Measurements from ENCODE around the gene ERVMER34-1. TPM values are rescaled to one million over a fixed set of nuclear protein-coding genes. Genes with fewer than 3 reads are reported as not detected.

The ERVMER34-1 gene
- total RNA-seq, 3 donors from 2014 or later (not counting 1 experiment from before 2014, with no cell fraction given), result not detected

DNA sequence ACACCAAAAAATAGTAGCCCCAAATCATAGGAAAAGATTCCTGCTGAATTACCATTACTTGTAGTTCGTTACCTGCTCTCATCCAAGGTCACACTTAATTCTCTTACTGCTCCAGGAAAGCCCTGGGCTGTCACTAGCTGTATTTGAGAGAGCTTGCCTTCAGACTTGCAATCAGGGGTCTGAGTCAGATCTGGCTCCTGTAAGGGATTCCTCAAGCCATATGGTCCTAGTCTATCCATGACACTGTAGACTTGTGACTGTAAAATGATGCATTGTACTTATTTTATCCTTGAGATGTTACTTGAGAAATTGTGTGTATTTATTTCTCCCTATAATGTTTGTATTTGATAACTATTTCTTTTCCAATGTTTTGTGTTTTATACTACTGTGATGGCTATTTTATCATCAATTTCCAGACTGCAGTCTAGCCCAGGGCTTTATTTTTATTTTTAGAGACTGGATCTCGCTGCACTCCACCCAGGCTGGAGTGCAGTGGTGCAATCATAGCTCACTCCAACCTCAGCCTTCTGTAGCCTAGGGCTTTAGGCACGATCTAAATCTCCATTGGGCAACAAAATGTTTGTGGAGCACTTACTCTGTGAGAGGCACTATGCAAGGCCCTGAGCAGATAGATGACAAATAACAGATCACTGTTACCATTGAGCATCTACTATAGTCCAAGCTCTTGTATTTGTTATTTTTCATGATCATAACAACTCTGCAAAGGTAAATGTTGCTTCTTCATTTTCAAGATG lies 24.2 kb downstream of the ERVMER34-1 start:
- H3K27me3 ChIP-seq (ENCODE audit: control insufficient read depth, insufficient read depth, low read length), result no peaks in the 10 kb centered on the region
- no peaks in the 10 kb centered on the region for H3K36me3 ChIP-seq (ENCODE audit: control insufficient read depth, insufficient read depth, low read length)
- no peaks in the 10 kb centered on the region for H3K9me3 ChIP-seq (ENCODE audit: control insufficient read depth, insufficient read depth, low read length)
- no peak overlapping the region for H3K4me3 ChIP-seq (ENCODE audit: low read length)
- Mint-ChIP-seq H3K4me3 (no peak overlapping the region), H3K9me3 (no peaks in the 10 kb centered on the region), H3K27ac (no peak overlapping the region), H3K27me3 (ENCODE audit: low read depth in 2 of 2) (peaks cover 2 to 7% of the 10 kb centered on the region in 2 donors), H3K36me3 (no peaks in the 10 kb centered on the region), H3K4me1 (peaks cover 6 to 9% of the 10 kb centered on the region in 2 donors)
- intact Hi-C loops (cut with micrococcal nuclease), result no loop called here
- ATAC-seq (no peak), DNase-seq (no peak)
- no peak overlapping the region for H3K27ac ChIP-seq (ENCODE audit: low read length)
- TF ChIP-seq, protein P1, sequence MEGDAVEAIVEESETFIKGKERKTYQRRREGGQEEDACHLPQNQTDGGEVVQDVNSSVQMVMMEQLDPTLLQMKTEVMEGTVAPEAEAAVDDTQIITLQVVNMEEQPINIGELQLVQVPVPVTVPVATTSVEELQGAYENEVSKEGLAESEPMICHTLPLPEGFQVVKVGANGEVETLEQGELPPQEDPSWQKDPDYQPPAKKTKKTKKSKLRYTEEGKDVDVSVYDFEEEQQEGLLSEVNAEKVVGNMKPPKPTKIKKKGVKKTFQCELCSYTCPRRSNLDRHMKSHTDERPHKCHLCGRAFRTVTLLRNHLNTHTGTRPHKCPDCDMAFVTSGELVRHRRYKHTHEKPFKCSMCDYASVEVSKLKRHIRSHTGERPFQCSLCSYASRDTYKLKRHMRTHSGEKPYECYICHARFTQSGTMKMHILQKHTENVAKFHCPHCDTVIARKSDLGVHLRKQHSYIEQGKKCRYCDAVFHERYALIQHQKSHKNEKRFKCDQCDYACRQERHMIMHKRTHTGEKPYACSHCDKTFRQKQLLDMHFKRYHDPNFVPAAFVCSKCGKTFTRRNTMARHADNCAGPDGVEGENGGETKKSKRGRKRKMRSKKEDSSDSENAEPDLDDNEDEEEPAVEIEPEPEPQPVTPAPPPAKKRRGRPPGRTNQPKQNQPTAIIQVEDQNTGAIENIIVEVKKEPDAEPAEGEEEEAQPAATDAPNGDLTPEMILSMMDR (IDR thresholded peaks at IDR 0.05), result no peak
- peaks cover 3% of the 10 kb centered on the region for H3K4me1 ChIP-seq (ENCODE audit: control insufficient read depth, insufficient read depth, low read length)
- 89% methylated on average over 3 of the region's 3 CpGs for WGBS (ENCODE audit: insufficient coverage)

DNA sequence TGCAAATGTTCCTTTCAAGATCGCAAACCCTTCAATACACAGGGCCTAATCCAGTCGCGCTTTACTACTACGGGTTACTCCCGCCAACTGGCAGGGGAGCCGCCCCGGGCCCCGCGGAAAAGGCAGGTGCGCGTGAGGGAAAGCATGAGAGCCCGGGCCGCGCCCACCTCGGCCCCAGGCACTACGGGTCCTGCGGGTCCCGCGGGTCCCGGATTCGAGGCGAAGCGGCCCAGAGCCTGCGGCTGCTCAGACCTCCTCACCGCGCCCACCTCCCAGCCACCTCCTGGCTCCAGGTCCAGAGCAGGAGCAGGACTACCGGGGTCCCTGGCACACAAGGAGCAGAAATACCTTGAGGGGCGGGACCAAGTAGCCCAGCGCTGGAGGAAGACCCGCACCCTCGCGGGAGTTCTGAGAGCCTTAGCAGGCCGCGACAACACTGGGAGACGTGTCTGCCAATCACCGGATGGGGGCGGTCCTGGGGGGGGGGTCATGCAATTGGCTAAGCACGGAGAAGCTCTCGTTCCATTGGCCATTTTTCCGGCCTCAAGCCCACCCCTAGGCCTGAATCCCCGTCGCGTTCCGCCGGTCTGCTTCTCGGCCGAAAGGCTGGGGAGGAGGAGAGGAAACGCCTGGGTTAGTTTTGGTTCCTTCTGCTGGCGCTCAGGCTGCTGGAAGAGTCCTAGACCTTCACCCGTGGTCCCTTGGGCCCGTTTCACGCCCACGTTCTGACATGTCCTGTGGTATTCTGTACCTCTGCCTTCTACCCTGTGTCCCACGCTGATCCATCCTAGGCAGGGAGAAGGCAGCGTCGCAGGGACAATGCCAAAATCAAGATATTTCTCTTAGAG lies 29.0 kb downstream of the ERVMER34-1 start:
- intact Hi-C loops (cut with micrococcal nuclease), result loop anchor here (5.0 kb wide), 1 partner anchor 65 kb away; the partner anchor contains the start of gene USP46
- H3K27me3 Mint-ChIP-seq (ENCODE audit: low read depth in 2 of 2), result peaks cover 2 to 7% of the 10 kb centered on the region in 2 donors
- H3K4me1 Mint-ChIP-seq, result peaks cover 12 to 14% of the 10 kb centered on the region in 2 donors
- H3K36me3 Mint-ChIP-seq, result no peaks in the 10 kb centered on the region
- peak overlapping the region; percentile 70 for H3K4me3 ChIP-seq (ENCODE audit: low read length)
- TF ChIP-seq, protein P1 (IDR thresholded peaks at IDR 0.05), result no peak
- peak overlapping the region; percentile 58 for H3K4me3 Mint-ChIP-seq
- DNase-seq (peak; percentile 77 to 96), ATAC-seq (peak; percentile 97 to 99 (median 98))
- H3K36me3 ChIP-seq (ENCODE audit: control insufficient read depth, insufficient read depth, low read length), result no peaks in the 10 kb centered on the region
- H3K27ac Mint-ChIP-seq, result peak overlapping the region; percentile 65 to 87
- no peaks in the 10 kb centered on the region for H3K9me3 ChIP-seq (ENCODE audit: control insufficient read depth, insufficient read depth, low read length)
- H3K4me1 ChIP-seq (ENCODE audit: control insufficient read depth, insufficient read depth, low read length), result peaks cover 6% of the 10 kb centered on the region
- peak overlapping the region; percentile 82 for H3K27ac ChIP-seq (ENCODE audit: low read length)
- no peaks in the 10 kb centered on the region for H3K9me3 Mint-ChIP-seq
- no peaks in the 10 kb centered on the region for H3K27me3 ChIP-seq (ENCODE audit: control insufficient read depth, insufficient read depth, low read length)
- WGBS (ENCODE audit: insufficient coverage), result under 1% methylated on average over 54 of the region's 56 CpGs

DNA sequence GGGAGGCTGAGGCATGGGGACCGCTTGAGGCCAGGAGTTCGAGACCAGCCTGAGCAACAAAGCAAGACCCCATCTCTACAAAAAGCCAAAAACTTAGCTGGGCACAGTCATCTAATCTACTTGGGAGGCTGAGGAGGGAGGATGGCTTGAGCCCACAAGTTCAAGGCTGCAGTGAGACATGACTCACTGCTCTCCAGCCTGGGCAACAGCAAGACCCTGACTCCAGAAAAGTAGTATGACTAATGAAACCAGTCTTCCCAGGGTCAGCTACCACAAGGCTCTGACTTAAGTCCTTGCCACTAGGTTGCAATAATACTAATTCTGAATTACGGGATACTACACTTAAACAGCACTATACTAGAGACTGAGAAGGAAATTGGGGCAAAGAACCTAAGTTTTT lies 33.1 kb downstream of the ERVMER34-1 start:
- Histone ChIP-seq H3K4me1 (ENCODE audit: control insufficient read depth, insufficient read depth, low read length) (peaks cover 14% of the 10 kb centered on the region), H3K4me3 (ENCODE audit: low read length) (no peak overlapping the region), H3K9me3 (ENCODE audit: control insufficient read depth, insufficient read depth, low read length) (no peaks in the 10 kb centered on the region), H3K36me3 (ENCODE audit: control insufficient read depth, insufficient read depth, low read length) (peaks cover 8% of the 10 kb centered on the region), H3K27ac (ENCODE audit: low read length) (no peak overlapping the region), H3K27me3 (ENCODE audit: control insufficient read depth, insufficient read depth, low read length) (no peaks in the 10 kb centered on the region)
- Mint-ChIP-seq H3K27ac (no peak overlapping the region), H3K36me3 (no peaks in the 10 kb centered on the region), H3K4me1 (peaks cover 23 to 40% of the 10 kb centered on the region in 2 donors), H3K27me3 (ENCODE audit: low read depth in 2 of 2) (no peaks in the 10 kb centered on the region), H3K9me3 (no peaks in the 10 kb centered on the region), H3K4me3 (no peak overlapping the region)
- intact Hi-C loops (cut with micrococcal nuclease), result no loop called here
- TF ChIP-seq, protein P1 (IDR thresholded peaks at IDR 0.05), result no peak
- DNase-seq, result no peak
- no peak for ATAC-seq
- 100% methylated on average over 2 of the region's 3 CpGs for WGBS (ENCODE audit: insufficient coverage)
